GM23338 (cell line): Measurements from ENCODE around the gene EIF4G3. TPM values are rescaled to one million over a fixed set of nuclear protein-coding genes. Genes with fewer than 3 reads are reported as not detected.

Experiments
- ATAC-seq: fragments of 200-7000 bp; cut with Tn5 transposase; 3 replicates; pipeline ENCODE4 v1.9.1; 2020
- DNase-seq: peaks from one replicate; pipeline ENCODE4 v3.0.0-alpha.2; 2015; ENCODE audit warnings: low spot score
- H2AFZ ChIP-seq: fragments of 200-600 bp; sonication (generic); 2 replicates; pipeline ENCODE4 v1.8.0; 2016; ENCODE audit warnings: antibody characterized with exemption, mild to moderate bottlenecking, moderate library complexity
- H3F3A ChIP-seq: fragments of 200-600 bp; sonication (generic); replicated peaks from 2 replicates; pipeline ENCODE4 v1.8.0; 2017; ENCODE audit warnings: antibody characterized with exemption, mixed run types, low read depth
- H3K27ac ChIP-seq: fragments of 200-600 bp; sonication (generic); 2 replicates; pipeline ENCODE4 v1.6.1; 2016; ENCODE audit warnings: low read depth
- H3K27me3 ChIP-seq: fragments of 200-600 bp; sonication (generic); 2 replicates; pipeline ENCODE4 v1.8.0; 2016; ENCODE audit warnings: mild to moderate bottlenecking, mixed run types, moderate library complexity; ENCODE audit not compliant: insufficient read depth
- H3K36me3 ChIP-seq: fragments of 200-600 bp; sonication (generic); 2 replicates; pipeline ENCODE4 v1.8.0; 2016; ENCODE audit warnings: mild to moderate bottlenecking; ENCODE audit not compliant: insufficient read depth
- H3K4me1 ChIP-seq: fragments of 200-600 bp; sonication (generic); 2 replicates; pipeline ENCODE4 v1.8.0; 2016; ENCODE audit warnings: mild to moderate bottlenecking, moderate library complexity; ENCODE audit not compliant: insufficient read depth
- H3K4me2 ChIP-seq: fragments of 200-600 bp; sonication (generic); 2 replicates; pipeline ENCODE4 v1.7.1; 2017; ENCODE audit warnings: mixed run types
- H3K4me3 ChIP-seq: fragments of 200-600 bp; sonication (generic); 2 replicates; pipeline ENCODE4 v1.6.1; 2016; ENCODE audit warnings: mixed run types
- H3K79me2 ChIP-seq: fragments of 200-600 bp; sonication (generic); replicated peaks from 2 replicates; pipeline ENCODE4 v1.8.0; 2017; ENCODE audit warnings: mild to moderate bottlenecking; ENCODE audit not compliant: insufficient read depth
- H3K9me2 ChIP-seq: fragments of 200-600 bp; sonication (generic); 2 replicates; pipeline ENCODE4 v1.8.0; 2017; ENCODE audit not compliant: insufficient read depth
- H4K20me1 ChIP-seq: fragments of 200-600 bp; sonication (generic); replicated peaks from 2 replicates; pipeline ENCODE4 v1.8.0; 2017; ENCODE audit warnings: mild to moderate bottlenecking; ENCODE audit not compliant: insufficient read depth
- H3K27ac Mint-ChIP-seq: 2 replicates; pipeline ENCODE4 v1.8.0; 2020; ENCODE audit warnings: inconsistent platforms, mild to moderate bottlenecking, moderate library complexity, mixed read lengths
- H3K27me3 Mint-ChIP-seq: 3 replicates; pipeline ENCODE4 v1.8.0; 2022; ENCODE audit warnings: low read depth, mild to moderate bottlenecking, moderate library complexity, mixed read lengths, inconsistent platforms; ENCODE audit not compliant: insufficient read depth, poor library complexity
- H3K36me3 Mint-ChIP-seq: 3 replicates; pipeline ENCODE4 v1.8.0; 2021; ENCODE audit warnings: low read depth, mild to moderate bottlenecking, inconsistent platforms, moderate library complexity, mixed read lengths
- H3K4me1 Mint-ChIP-seq: 3 replicates; pipeline ENCODE4 v1.8.0; 2020; ENCODE audit warnings: mild to moderate bottlenecking, inconsistent platforms, mixed read lengths
- H3K4me3 Mint-ChIP-seq: 3 replicates; pipeline ENCODE4 v1.8.0; 2021; ENCODE audit warnings: moderate library complexity, mild to moderate bottlenecking, inconsistent platforms, mixed read lengths
- H3K9me3 Mint-ChIP-seq: 3 replicates; pipeline ENCODE4 v1.8.0; 2020; ENCODE audit warnings: moderate library complexity, mild to moderate bottlenecking, inconsistent platforms, mixed read lengths
- CREB1 ChIP-seq: fragments of 250-450 bp; sonication (Bioruptor Pico); IDR thresholded peaks from 2 replicates; pipeline ENCODE4 v1.5.0; 2020; ENCODE audit warnings: low read depth, mild to moderate bottlenecking, moderate library complexity
- CTCF ChIP-seq, 2 experiments: fragments of 200-600 bp in 1 of 2; sonication (generic) in 1 of 2; conservative IDR thresholded peaks; 2 replicates each; pipeline versions ENCODE4 v1.5.1 to v1.6.1; 2016 to 2017; ENCODE audit warnings: antibody characterized with exemption in 2 of 2, low read depth in 2 of 2, mild to moderate bottlenecking in 2 of 2, moderate library complexity in 1 of 2
- ETS1 ChIP-seq: IDR thresholded peaks from 2 replicates; pipeline ENCODE4 v1.6.1; 2016; ENCODE audit warnings: antibody characterized with exemption
- EZH2 ChIP-seq: fragments of 200-600 bp; sonication (generic); IDR thresholded peaks from one replicate; pipeline ENCODE4 v1.8.0; 2017; ENCODE audit warnings: antibody characterized with exemption, mild to moderate bottlenecking, low read depth; ENCODE audit not compliant: unreplicated experiment
- EZH2phosphoT487 ChIP-seq: fragments of 200-600 bp; sonication (generic); IDR thresholded peaks from one replicate; pipeline ENCODE4 v1.8.1; 2018; ENCODE audit warnings: antibody characterized with exemption; ENCODE audit not compliant: unreplicated experiment
- JUNB ChIP-seq: IDR thresholded peaks from one replicate; pipeline ENCODE4 v1.6.1; 2016; ENCODE audit warnings: antibody characterized with exemption; ENCODE audit not compliant: unreplicated experiment
- NANOG ChIP-seq: IDR thresholded peaks from 2 replicates; pipeline ENCODE4 v1.6.1; 2016; ENCODE audit warnings: antibody characterized with exemption, borderline replicate concordance
- POLR2AphosphoS5 ChIP-seq: IDR thresholded peaks from 2 replicates; pipeline ENCODE4 v1.6.1; 2016; ENCODE audit warnings: antibody characterized with exemption, low read depth
- REST ChIP-seq: IDR thresholded peaks from one replicate; pipeline ENCODE4 v1.6.1; 2018; ENCODE audit warnings: antibody characterized with exemption; ENCODE audit not compliant: unreplicated experiment
- STAT1 ChIP-seq: IDR thresholded peaks from one replicate; pipeline ENCODE4 v1.6.1; 2016; ENCODE audit warnings: antibody characterized with exemption; ENCODE audit not compliant: unreplicated experiment
- ZNF114 ChIP-seq: fragments of 250-450 bp; sonication (Bioruptor Pico); IDR thresholded peaks from 2 replicates; pipeline ENCODE4 v1.5.0; 2020; ENCODE audit warnings: mild to moderate bottlenecking, moderate library complexity
- ZNF331 ChIP-seq: fragments of 250-450 bp; sonication (Bioruptor Pico); IDR thresholded peaks from 2 replicates; pipeline ENCODE4 v1.5.0; 2020; ENCODE audit warnings: low read depth, mild to moderate bottlenecking, moderate library complexity
- ZNF462 ChIP-seq: fragments of 250-450 bp; sonication (Bioruptor Pico); IDR thresholded peaks from 2 replicates; pipeline ENCODE4 v1.5.0; 2020; ENCODE audit warnings: mild to moderate bottlenecking, moderate library complexity
- polyA plus RNA-seq: library from polyadenylated mRNA; unstranded; fragments of >200 nt; fragmentation: Nextera tagmentation; extraction: Ambion mirVana; gene quantifications from 2 replicates; pipeline ENCODE4 v1.2.1, GENCODE V29; 2016
- total RNA-seq: library from RNA; depleted of rRNA; stranded (reverse); fragments of >200 nt; shearing (Covaris generic); gene quantifications from 2 replicates; pipeline ENCODE4 v1.2.3, GENCODE V29; 2014

The EIF4G3 gene
- total and polyA plus RNA-seq, 2 experiments from 2014 or later, result 37.9 to 68.1 TPM

- TF ChIP-seq JUNB (no peak), ETS1 (no peak), ZNF331 (CRISPR knock-in tag) (no peak), EZH2 (no peak), CREB1 (CRISPR knock-in tag) (no peak), CTCF (conservative IDR thresholded peaks at IDR 0.05; ENCODE audit: low read depth in 2 of 2) (no peak), EZH2phosphoT487 (no peak), ZNF114 (CRISPR knock-in tag) (no peak), ZNF462 (no peak), REST (no peak), STAT1 (no peak), NANOG (no peak), POLR2AphosphoS5 (no peak)
- H3K4me3 ChIP-seq, result no peak overlapping the region
- no peak for ATAC-seq
- Mint-ChIP-seq H3K27ac (no peak overlapping the region), H3K4me3 (no peak overlapping the region), H3K27me3 (no peaks in the 10 kb centered on the region), H3K36me3 (peaks cover 20% of the 10 kb centered on the region; the same call in 2 of the 3 replicates), H3K4me1 (peaks cover 8% of the 10 kb centered on the region), H3K9me3 (no peaks in the 10 kb centered on the region)
- H3K79me2 ChIP-seq, result peaks cover 92% of the 10 kb centered on the region
- no peaks in the 10 kb centered on the region for H3F3A ChIP-seq
- no peak overlapping the region for H3K4me2 ChIP-seq
- H2AFZ ChIP-seq, result no peak overlapping the region
- H3K9me2 ChIP-seq, result no peaks in the 10 kb centered on the region
- H3K27ac ChIP-seq, result no peak overlapping the region
- DNase-seq, result no peak
- 0 out of 2 replicates have a peak, but pooled peaks cover 3% of the 10 kb centered on the region for H3K4me1 ChIP-seq
- no peaks in the 10 kb centered on the region for H3K36me3 ChIP-seq
- no peaks in the 10 kb centered on the region for H3K27me3 ChIP-seq
- H4K20me1 ChIP-seq, result peaks cover 7% of the 10 kb centered on the region; the same call in 1 of the 2 replicates
Measured at GRCh38 chr1:21018673-21019072, 158.0 kb downstream of the EIF4G3 start.
